HG03135 (cell line): ENCODE data around the gene POLRMT.
"Not testable (repeated sequence)": the region's sequence is repeated elsewhere in the genome, so short reads cannot be mapped to it uniquely, and the experiment has no call there.

Experiments
- ATAC-seq: cut with Tn5 transposase; IDR thresholded peaks from one replicate; pipeline ENCODE4 v1.9.1; 2021; ENCODE audit warnings: mild to moderate bottlenecking, moderate library complexity; ENCODE audit not compliant: unreplicated experiment

Gene POLRMT

DNA sequence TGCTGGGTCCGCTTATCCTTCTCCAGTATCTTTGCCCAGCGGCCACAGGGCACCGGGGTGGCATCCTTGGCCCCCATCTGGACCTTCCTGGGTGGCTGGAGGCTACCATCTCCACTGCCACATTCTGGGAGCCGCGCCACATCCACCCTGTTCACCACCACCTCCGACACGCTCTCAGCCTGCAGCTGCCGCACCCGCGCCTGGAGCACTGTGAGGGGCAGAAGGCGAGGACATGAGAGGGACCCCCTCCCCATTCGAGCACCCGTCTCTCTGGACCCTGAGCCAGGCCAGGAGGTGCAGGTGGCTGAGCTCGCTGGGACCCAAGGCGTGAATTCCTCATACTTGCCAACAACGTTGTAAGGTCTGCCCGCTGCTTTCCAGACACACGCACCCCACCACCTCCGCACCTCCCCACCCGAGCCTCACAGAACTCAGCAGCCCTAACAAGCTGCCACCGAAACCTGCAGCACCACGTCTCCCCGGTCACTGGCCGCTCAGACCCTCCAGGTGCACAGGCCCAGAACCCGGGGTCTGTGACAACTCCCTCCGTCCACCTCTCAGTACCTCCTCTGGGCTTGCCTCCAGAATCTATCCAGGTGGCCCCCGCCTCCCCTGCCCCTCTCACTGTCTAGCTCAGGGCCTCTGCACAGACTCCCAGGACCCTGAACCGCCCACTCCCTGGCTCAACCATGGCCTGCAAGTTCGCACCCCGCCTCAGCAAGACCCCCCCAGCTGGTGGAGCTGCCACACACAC lies 3.2 kb downstream of the POLRMT start:
- no peak for ATAC-seq

- ATAC-seq: not testable (repeated sequence)
Observed at GRCh38 chr19:629515-629914, 3.8 kb downstream of the POLRMT start.

DNA sequence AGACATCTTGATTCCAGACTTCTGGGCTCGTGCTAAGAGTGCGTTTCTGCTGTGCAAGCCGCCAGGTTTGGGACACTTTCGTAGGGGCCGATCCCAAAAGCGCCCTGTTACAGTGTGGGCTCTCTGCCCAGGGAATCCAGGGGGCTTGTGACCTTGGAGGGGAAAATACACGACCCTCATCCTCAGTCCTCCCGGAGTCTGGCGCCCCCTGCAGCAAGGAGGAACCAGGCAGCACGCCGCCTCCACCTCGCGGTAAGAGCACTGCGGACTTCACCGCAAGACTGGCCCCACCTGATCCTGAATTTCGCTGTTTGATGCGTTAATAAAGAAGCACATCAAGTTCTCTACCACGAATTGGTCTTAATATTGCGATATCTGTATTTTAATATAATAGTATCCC lies 5.2 kb downstream of the POLRMT start:
- ATAC-seq: no peak

- not testable (repeated sequence) for ATAC-seq
Observed at GRCh38 chr19:626566-626965, 6.8 kb downstream of the POLRMT start.

- ATAC-seq: no peak
Observed at GRCh38 chr19:625257-625656, 8.1 kb downstream of the POLRMT start.

- no peak for ATAC-seq
Observed at GRCh38 chr19:624433-625109, 8.8 kb downstream of the POLRMT start.

GRCh38 chr19:623974-624373 lies 9.4 kb downstream of the POLRMT start:
- ATAC-seq: no peak

DNA sequence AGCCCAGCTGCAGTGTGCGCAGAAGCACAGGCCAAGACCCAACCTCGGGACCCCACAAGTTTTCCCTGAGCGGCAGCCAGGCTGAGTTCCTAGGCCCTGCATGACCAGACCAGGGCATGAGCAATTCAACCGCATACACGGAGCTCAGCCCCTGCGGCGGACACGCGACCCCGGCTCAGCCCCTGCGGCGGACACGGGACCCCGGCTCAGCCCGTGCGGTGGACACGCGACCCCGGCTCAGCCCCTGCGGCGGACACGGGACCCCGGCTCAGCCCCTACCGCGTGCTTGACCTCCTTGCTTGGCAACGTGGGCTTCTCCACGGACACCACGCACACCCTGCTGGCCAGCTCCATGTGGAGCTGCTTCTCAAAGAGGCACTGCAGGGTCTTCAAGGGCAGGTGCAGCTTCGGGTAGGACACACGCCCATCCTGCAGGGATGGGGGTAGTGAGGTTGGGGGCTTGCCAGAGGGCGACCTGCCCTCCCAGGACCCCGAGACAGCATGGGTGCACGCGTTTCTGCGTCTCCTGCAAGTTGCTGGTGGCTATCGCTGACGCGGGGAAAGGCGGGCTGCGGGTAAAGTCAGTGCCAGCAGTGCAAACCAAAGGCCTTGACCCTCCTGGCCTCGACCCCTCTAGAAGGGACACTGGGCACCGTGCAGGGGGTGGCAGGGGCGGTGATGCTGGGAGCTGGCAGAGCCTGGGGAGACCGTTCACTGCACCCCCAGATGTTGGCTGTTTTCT lies 10.0 kb downstream of the POLRMT start:
- no peak for ATAC-seq

DNA sequence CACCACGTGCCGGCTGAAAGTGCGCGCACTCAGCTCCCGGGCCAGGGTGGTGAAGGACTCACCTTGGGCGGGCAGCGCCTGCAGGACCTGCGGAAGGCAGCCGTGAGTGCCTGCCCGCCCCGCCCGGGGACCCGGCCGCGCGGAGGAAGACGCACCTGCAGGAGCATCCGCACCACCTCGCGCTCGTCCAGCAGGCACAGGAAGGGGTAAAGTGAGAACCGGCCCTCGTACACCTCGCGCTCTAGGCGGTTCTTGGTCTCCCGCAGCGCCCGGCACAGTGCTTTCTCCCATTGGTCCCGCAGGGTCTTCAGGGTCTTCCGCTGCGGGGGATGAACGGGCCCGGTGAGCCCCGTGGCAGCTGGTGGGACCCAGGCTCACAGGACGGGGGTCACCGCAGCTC lies 10.7 kb downstream of the POLRMT start:
- no peak for ATAC-seq

DNA sequence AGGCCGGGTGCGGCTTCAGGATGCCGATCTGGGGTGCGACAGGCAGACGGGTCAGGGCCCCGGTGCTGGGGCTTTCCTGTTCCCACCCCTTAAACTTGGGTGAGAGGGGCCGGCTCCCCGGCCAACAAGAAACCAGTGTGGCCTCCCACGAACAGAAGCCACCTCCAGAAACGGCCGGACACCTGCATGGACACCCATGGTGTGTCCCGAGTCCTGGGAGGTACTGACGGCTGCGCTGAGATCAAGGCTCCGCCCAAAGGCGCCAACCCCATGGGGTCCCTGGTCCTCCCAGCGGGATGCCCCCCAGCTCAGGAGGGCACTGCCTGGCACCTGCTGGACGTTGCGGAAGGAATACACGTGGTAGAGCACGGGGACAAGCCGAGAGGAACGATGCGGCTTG lies 11.5 kb downstream of the POLRMT start:
- no peak for ATAC-seq

- not testable (repeated sequence) for ATAC-seq
Observed at GRCh38 chr19:621191-621590, 12.1 kb downstream of the POLRMT start.

GRCh38 chr19:620166-620862 lies 13.0 kb downstream of the POLRMT start:
- no peak for ATAC-seq

- ATAC-seq: no peak
Observed at GRCh38 chr19:619286-620002, 13.9 kb downstream of the POLRMT start.

DNA sequence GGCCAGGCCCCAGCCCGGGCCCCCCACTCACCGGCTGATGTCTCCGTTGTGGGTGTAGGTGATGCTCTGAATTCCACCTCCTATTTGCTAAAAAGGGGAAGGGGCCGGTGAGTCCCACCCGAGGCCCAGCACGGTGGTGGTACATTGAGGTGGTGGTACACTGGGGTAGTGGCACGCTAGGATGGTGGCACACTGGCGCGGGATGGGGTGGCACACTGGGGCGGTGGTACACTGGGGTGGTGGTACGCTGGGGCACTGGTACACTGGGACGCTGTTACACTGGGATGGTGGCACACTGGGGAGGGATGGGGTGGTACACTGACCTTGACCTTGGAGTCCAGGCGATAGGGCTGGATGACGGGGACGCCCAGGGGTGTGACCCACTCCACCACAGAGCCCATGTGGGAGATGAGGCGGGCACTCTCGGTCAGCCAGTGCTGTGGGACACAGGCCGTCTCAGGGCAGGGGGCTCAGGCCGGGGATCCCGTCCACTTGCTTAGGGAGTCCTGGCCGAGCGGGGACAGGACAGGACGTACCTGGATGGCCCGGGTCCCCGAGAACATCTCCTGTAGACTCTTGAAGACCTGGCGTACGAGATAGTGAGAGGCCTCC lies 14.6 kb downstream of the POLRMT start:
- no peak for ATAC-seq

DNA sequence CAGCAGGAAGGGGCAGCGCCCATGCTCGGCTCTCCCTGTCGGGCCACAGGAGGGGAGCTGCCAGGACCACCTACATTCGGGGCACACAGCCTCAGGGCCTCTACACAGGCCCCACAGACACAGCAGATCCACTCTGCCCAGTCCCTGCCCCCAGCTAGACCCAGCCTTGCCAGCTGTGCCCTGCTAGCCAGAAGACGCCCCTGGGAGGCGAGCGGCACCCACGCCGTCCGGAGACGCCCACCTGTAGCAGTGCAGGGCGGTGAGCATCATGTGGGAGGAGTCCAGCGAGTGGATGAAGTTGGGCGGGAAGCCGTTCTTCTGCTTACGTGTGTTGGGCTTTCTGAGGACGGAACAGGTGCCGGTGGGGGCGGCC lies 15.1 kb downstream of the POLRMT start:
- no peak for ATAC-seq

GRCh38 chr19:617551-618246 lies 15.6 kb downstream of the POLRMT start:
- ATAC-seq: no peak

GRCh38 chr19:616747-617526 lies 16.4 kb downstream of the POLRMT start:
- ATAC-seq: no peak

- no peak for ATAC-seq
Observed at GRCh38 chr19:616062-616700, 17.2 kb downstream of the POLRMT start.
